ENCODE measurements around the gene PDCD2L. TPM values are rescaled to one million over a fixed set of nuclear protein-coding genes. Genes with fewer than 3 reads are reported as not detected.

PDCD2L gene
- total and polyA plus RNA-seq, 12 donors = 7.6 to 26.1 (median 12.9) TPM

- H3K4me3 ChIP-seq = no peak overlapping the region
- DNase-seq = no peak
- TF ChIP-seq, protein P1, sequence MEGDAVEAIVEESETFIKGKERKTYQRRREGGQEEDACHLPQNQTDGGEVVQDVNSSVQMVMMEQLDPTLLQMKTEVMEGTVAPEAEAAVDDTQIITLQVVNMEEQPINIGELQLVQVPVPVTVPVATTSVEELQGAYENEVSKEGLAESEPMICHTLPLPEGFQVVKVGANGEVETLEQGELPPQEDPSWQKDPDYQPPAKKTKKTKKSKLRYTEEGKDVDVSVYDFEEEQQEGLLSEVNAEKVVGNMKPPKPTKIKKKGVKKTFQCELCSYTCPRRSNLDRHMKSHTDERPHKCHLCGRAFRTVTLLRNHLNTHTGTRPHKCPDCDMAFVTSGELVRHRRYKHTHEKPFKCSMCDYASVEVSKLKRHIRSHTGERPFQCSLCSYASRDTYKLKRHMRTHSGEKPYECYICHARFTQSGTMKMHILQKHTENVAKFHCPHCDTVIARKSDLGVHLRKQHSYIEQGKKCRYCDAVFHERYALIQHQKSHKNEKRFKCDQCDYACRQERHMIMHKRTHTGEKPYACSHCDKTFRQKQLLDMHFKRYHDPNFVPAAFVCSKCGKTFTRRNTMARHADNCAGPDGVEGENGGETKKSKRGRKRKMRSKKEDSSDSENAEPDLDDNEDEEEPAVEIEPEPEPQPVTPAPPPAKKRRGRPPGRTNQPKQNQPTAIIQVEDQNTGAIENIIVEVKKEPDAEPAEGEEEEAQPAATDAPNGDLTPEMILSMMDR (IDR thresholded peaks at IDR 0.05) = no peak
- no peak for TF ChIP-seq POLR2A (IDR thresholded peaks at IDR 0.05)
- H3K9me3 ChIP-seq (replicated peaks in 1 of 3) = no peaks in the 10 kb centered on the region
- H3K27me3 ChIP-seq = no peaks in the 10 kb centered on the region
- no peak overlapping the region for H3K27ac ChIP-seq
- intact Hi-C loops (cut with DNase I) = no loop called here
- peaks cover 0 to 35% of the 10 kb centered on the region in 2 donors for H3K36me3 ChIP-seq (replicated peaks in 1 of 2)
- WGBS, 4 donors = 55 to 67% (median 61%) methylated on average over 2 of the region's 2 CpGs
- peaks cover 7 to 47% of the 10 kb centered on the region in 2 donors for H3K4me1 ChIP-seq (replicated peaks in 1 of 2)
Observed at GRCh38 chr19:34431681-34432402, 27.6 kb downstream of the PDCD2L start.

DNA sequence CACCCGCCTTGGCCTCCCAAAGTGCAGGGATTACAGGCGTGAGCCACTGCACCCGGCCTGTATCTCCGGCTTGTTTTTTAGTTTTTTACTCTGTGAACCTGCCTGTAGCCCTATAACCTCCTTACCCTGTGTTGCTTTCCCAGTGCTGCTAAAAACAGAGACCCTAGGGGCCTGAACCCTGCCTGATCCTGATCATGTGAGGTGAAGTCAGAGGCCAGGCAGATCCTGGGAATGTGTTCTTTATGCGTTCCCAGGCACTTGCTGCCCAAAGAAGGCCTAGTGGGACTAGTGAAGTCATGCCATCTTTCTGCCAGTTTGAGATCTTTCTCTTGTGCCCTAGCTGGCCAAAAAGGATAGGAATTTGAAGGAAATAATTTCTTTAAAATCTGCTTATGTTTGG lies 28.6 kb downstream of the PDCD2L start:
- Histone ChIP-seq H3K9me3 (replicated peaks in 1 of 3) (no peaks in the 10 kb centered on the region), H3K36me3 (replicated peaks in 1 of 2) (peaks cover 0 to 45% of the 10 kb centered on the region in 2 donors), H3K27ac (peak overlapping the region in 1 of 5 donors; percentile 19), H3K4me3 (no peak overlapping the region), H3K4me1 (replicated peaks in 1 of 2) (peaks cover 7 to 42% of the 10 kb centered on the region in 2 donors), H3K27me3 (no peaks in the 10 kb centered on the region)
- TF ChIP-seq POLR2A (IDR thresholded peaks at IDR 0.05) = no peak
- WGBS, 4 donors = 55 to 78% (median 74%) methylated on average over 5 of the region's 5 CpGs
- intact Hi-C loops (cut with DNase I) = no loop called here
- no peak for DNase-seq

- no peak overlapping the region for H3K27ac ChIP-seq
- peaks cover 0 to 67% of the 10 kb centered on the region in 2 donors for H3K36me3 ChIP-seq (replicated peaks in 1 of 2)
- DNase-seq = no peak
- H3K27me3 ChIP-seq = no peaks in the 10 kb centered on the region
- H3K4me3 ChIP-seq = no peak overlapping the region
- H3K9me3 ChIP-seq (replicated peaks in 1 of 3) = no peaks in the 10 kb centered on the region
- intact Hi-C loops (cut with DNase I) = no loop called here
- H3K4me1 ChIP-seq (replicated peaks in 1 of 2) = peaks cover 0 to 15% of the 10 kb centered on the region in 2 donors
- TF ChIP-seq, protein P1 (IDR thresholded peaks at IDR 0.05) = no peak
- no peak for TF ChIP-seq POLR2A (IDR thresholded peaks at IDR 0.05)
- 74 to 87% (median 83%) methylated on average over 3 of the region's 3 CpGs for WGBS, 4 donors
Observed at GRCh38 chr19:34436716-34437115, 32.5 kb downstream of the PDCD2L start.

- DNase-seq = no peak
- H3K27ac ChIP-seq = no peak overlapping the region
- peaks cover 0 to 78% of the 10 kb centered on the region in 2 donors for H3K36me3 ChIP-seq (replicated peaks in 1 of 2)
- H3K4me3 ChIP-seq = no peak overlapping the region
- TF ChIP-seq, protein P1 (IDR thresholded peaks at IDR 0.05) = no peak
- no peak for TF ChIP-seq POLR2A (IDR thresholded peaks at IDR 0.05)
- intact Hi-C loops (cut with DNase I) = no loop called here
- no peaks in the 10 kb centered on the region for H3K9me3 ChIP-seq (replicated peaks in 1 of 3)
- H3K4me1 ChIP-seq (replicated peaks in 1 of 2) = no peaks in the 10 kb centered on the region
- H3K27me3 ChIP-seq = no peaks in the 10 kb centered on the region
- WGBS, 4 donors = 89 to 98% (median 96%) methylated on average over 3 of the region's 3 CpGs
Observed at GRCh38 chr19:34448191-34448590, 44.0 kb downstream of the PDCD2L start.

DNA sequence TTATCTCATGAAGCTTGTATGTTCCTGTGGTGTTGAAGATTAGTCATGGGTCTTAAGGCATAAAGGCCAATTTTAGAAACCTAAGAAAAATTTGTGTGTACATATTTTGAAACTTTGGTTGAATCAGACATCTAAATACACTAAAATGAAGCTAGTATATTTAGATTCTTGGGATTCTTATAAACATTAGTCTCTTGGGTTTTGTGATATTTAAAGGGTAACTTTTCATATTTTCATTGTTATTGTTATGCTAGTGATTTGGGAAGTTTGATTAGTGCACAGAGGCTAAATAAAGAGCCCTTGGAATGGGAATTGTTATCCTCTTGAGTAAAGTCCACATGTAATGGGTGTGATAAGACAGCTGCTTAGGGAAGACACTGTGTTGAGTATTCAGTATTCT lies 48.5 kb downstream of the PDCD2L start:
- Histone ChIP-seq H3K4me3 (no peak overlapping the region), H3K9me3 (replicated peaks in 1 of 3) (no peaks in the 10 kb centered on the region), H3K4me1 (replicated peaks in 1 of 2) (no peaks in the 10 kb centered on the region), H3K36me3 (replicated peaks in 1 of 2) (peaks cover 0 to 67% of the 10 kb centered on the region in 2 donors), H3K27me3 (no peaks in the 10 kb centered on the region), H3K27ac (no peak overlapping the region)
- no peak for DNase-seq
- intact Hi-C loops (cut with DNase I) = no loop called here
- TF ChIP-seq, protein P1 (IDR thresholded peaks at IDR 0.05) = no peak
- TF ChIP-seq POLR2A (IDR thresholded peaks at IDR 0.05) = no peak
